H9 (cell line): ENCODE data around the gene NOX1. TPM values are rescaled to one million over a fixed set of nuclear protein-coding genes. Genes with fewer than 3 reads are reported as not detected.

Experiments used
- DNase-seq: peaks from one replicate; pipeline ENCODE4 v3.0.0-alpha.2; 2017
- H2AFZ ChIP-seq: one replicate; pipeline ENCODE4 v1.6.1; 2013; ENCODE audit warnings: mild to moderate bottlenecking, low read length, control low read depth, moderate library complexity
- H2AK5ac ChIP-seq: 2 replicates; pipeline ENCODE4 v1.6.1; 2013; ENCODE audit warnings: low read length, control low read depth, mixed read lengths; ENCODE audit not compliant: insufficient read length
- H2BK120ac ChIP-seq: one replicate; pipeline ENCODE4 v1.6.1; 2013; ENCODE audit warnings: low read depth, mild to moderate bottlenecking, low read length, control low read depth, inconsistent platforms; ENCODE audit not compliant: poor library complexity, severe bottlenecking
- H2BK12ac ChIP-seq: 2 replicates; pipeline ENCODE4 v1.6.1; 2013; ENCODE audit warnings: low read length, control low read depth, mixed read lengths, low read depth; ENCODE audit not compliant: insufficient read length
- H2BK15ac ChIP-seq: 2 replicates; pipeline ENCODE4 v1.6.1; 2013; ENCODE audit warnings: low read depth, low read length, control low read depth
- H2BK20ac ChIP-seq: one replicate; pipeline ENCODE4 v1.6.1; 2013; ENCODE audit warnings: low read depth, mild to moderate bottlenecking, low read length, control low read depth, inconsistent platforms; ENCODE audit not compliant: poor library complexity, severe bottlenecking
- H2BK5ac ChIP-seq: 2 replicates; pipeline ENCODE4 v1.6.1; 2013; ENCODE audit warnings: low read length, control low read depth, mixed read lengths; ENCODE audit not compliant: insufficient read length
- H3K14ac ChIP-seq: 2 replicates; pipeline ENCODE4 v1.6.1; 2013; ENCODE audit warnings: low read length, control low read depth; ENCODE audit not compliant: insufficient read depth
- H3K18ac ChIP-seq: 2 replicates; pipeline ENCODE4 v1.6.1; 2013; ENCODE audit warnings: low read depth, mild to moderate bottlenecking, mixed read lengths, low read length, control low read depth; ENCODE audit not compliant: insufficient read length
- H3K23ac ChIP-seq: 2 replicates; pipeline ENCODE4 v1.6.1; 2013; ENCODE audit warnings: low read length, control low read depth, mixed read lengths, low read depth; ENCODE audit not compliant: insufficient read length
- H3K23me2 ChIP-seq: 2 replicates; pipeline ENCODE4 v1.6.1; 2013; ENCODE audit warnings: low read depth, mild to moderate bottlenecking, mixed read lengths, low read length, control low read depth; ENCODE audit not compliant: insufficient read length, poor library complexity, severe bottlenecking
- H3K27ac ChIP-seq: 2 replicates; pipeline ENCODE4 v1.5.1; 2013; ENCODE audit warnings: low read length, control low read depth, mixed read lengths, low read depth; ENCODE audit not compliant: insufficient read length
- H3K27me3 ChIP-seq: 2 replicates; pipeline ENCODE4 v1.6.1; 2013; ENCODE audit warnings: low read length, control low read depth, inconsistent platforms; ENCODE audit not compliant: insufficient read depth
- H3K4ac ChIP-seq: 2 replicates; pipeline ENCODE4 v1.6.1; 2013; ENCODE audit warnings: low read depth, mild to moderate bottlenecking, control low read depth, inconsistent platforms, low read length, moderate library complexity
- H3K4me1 ChIP-seq: 2 replicates; pipeline ENCODE4 v1.6.1; 2013; ENCODE audit warnings: low read length, control low read depth, inconsistent platforms; ENCODE audit not compliant: insufficient read depth
- H3K4me2 ChIP-seq: 2 replicates; pipeline ENCODE4 v1.6.1; 2013; ENCODE audit warnings: low read length, control low read depth, mixed read lengths; ENCODE audit not compliant: insufficient read length, insufficient read depth
- H3K56ac ChIP-seq: 2 replicates; pipeline ENCODE4 v1.6.1; 2013; ENCODE audit warnings: low read depth, mild to moderate bottlenecking, mixed read lengths, low read length, control low read depth; ENCODE audit not compliant: insufficient read length
- H3K79me1 ChIP-seq: 2 replicates; pipeline ENCODE4 v1.6.1; 2013; ENCODE audit warnings: low read depth, mild to moderate bottlenecking, moderate library complexity, low read length, control low read depth, inconsistent platforms; ENCODE audit not compliant: insufficient read depth, poor library complexity, severe bottlenecking
- H3K79me2 ChIP-seq: 2 replicates; pipeline ENCODE4 v1.6.1; 2013; ENCODE audit warnings: low read length, control low read depth, inconsistent platforms; ENCODE audit not compliant: insufficient read depth
- H3K9ac ChIP-seq: 2 replicates; pipeline ENCODE4 v1.6.1; 2013; ENCODE audit warnings: low read length, control low read depth, mixed read lengths; ENCODE audit not compliant: insufficient read length; ENCODE audit errors: extremely low read depth
- H3K9me3 ChIP-seq: one replicate; pipeline ENCODE4 v1.6.1; 2013; ENCODE audit warnings: low read depth, low read length, inconsistent platforms; ENCODE audit not compliant: control insufficient read depth
- H3T11ph ChIP-seq: one replicate; pipeline ENCODE4 v1.6.1; 2013; ENCODE audit warnings: mild to moderate bottlenecking, low read length, control low read depth, inconsistent platforms
- H4K20me1 ChIP-seq: one replicate; pipeline ENCODE4 v1.6.1; 2013; ENCODE audit not compliant: control insufficient read depth, insufficient read length, insufficient read depth
- H4K5ac ChIP-seq: 2 replicates; pipeline ENCODE4 v1.6.1; 2013; ENCODE audit warnings: low read depth, mild to moderate bottlenecking, mixed read lengths, low read length, control low read depth; ENCODE audit not compliant: insufficient read length
- H4K8ac ChIP-seq: replicated peaks from 2 replicates; pipeline ENCODE4 v1.6.1; 2013; ENCODE audit warnings: low read length, control low read depth, mixed read lengths, low read depth; ENCODE audit not compliant: insufficient read length
- H4K91ac ChIP-seq: 2 replicates; pipeline ENCODE4 v1.6.1; 2013; ENCODE audit warnings: low read depth, mild to moderate bottlenecking, moderate library complexity, mixed read lengths, low read length, control low read depth; ENCODE audit not compliant: insufficient read length
- H3K27ac Mint-ChIP-seq, 3 experiments: 2 replicates in 2 of 3; 3 replicates in 1 of 3; pipeline ENCODE4 v1.8.0; 2020 to 2021; ENCODE audit warnings: mixed read lengths in 3 of 3, mild to moderate bottlenecking in 1 of 3, moderate library complexity in 1 of 3
- H3K27me3 Mint-ChIP-seq: 2 replicates; pipeline ENCODE4 v1.8.0; 2021; ENCODE audit warnings: low read depth, mild to moderate bottlenecking, moderate library complexity, mixed read lengths
- H3K36me3 Mint-ChIP-seq, 3 experiments: 2 replicates in 2 of 3; 3 replicates in 1 of 3; pipeline ENCODE4 v1.8.0; 2020 to 2021; ENCODE audit warnings: low read depth in 3 of 3, mixed read lengths in 3 of 3; ENCODE audit not compliant: insufficient read depth in 1 of 3
- H3K4me1 Mint-ChIP-seq, 2 experiments: 2 replicates each; pipeline ENCODE4 v1.8.0; 2020; ENCODE audit warnings: mixed read lengths in 2 of 2
- H3K4me3 Mint-ChIP-seq, 2 experiments: 2 replicates in 1 of 2; 3 replicates in 1 of 2; pipeline ENCODE4 v1.8.0; 2020 to 2021; ENCODE audit warnings: mild to moderate bottlenecking in 2 of 2, mixed read lengths in 2 of 2, moderate library complexity in 1 of 2
- H3K9me3 Mint-ChIP-seq, 2 experiments: 2 replicates in 1 of 2; 3 replicates in 1 of 2; pipeline ENCODE4 v1.8.0; 2020; ENCODE audit warnings: mild to moderate bottlenecking in 2 of 2, mixed read lengths in 2 of 2, moderate library complexity in 1 of 2
- CTCF ChIP-seq: fragments of 200-600 bp; sonication (generic); conservative IDR thresholded peaks from 3 replicates; pipeline ENCODE4 v1.8.0; 2021; ENCODE audit warnings: antibody characterized with exemption, mild to moderate bottlenecking
- WGBS: extraction: QIAGEN DNeasy Blood & Tissue Kit; methylation state at CpG from one replicate; pipeline ENCODE4 v1.1.7; 2013; ENCODE audit warnings: missing lambda C conversion rate, low lambda C conversion rate, mixed read lengths; ENCODE audit not compliant: insufficient read length; ENCODE audit errors: extremely low coverage; 5-methylcytosine and 5-hydroxymethylcytosine counted together
- total RNA-seq: library from RNA; stranded (reverse); gene quantifications from 2 replicates; pipeline ENCODE4 v1.2.1, GENCODE V29; 2021

The NOX1 gene
- total RNA-seq, 1 experiment from 2014 or later, result not detected

- Mint-ChIP-seq H3K4me3 (no peak overlapping the region), H3K36me3 (no peaks in the 10 kb centered on the region; a peak in 1 of 7 replicates), H3K27me3 (peaks cover 2% of the 10 kb centered on the region; the same call in 1 of the 2 replicates), H3K9me3 (peaks cover 53 to 57% of the 10 kb centered on the region in 2 experiments), H3K27ac (no peak overlapping the region), H3K4me1 (peaks cover 3% of the 10 kb centered on the region in 2 experiments)
- no peak overlapping the region for H2BK5ac ChIP-seq
- H3K9ac ChIP-seq, result no peak overlapping the region
- no peaks in the 10 kb centered on the region for H3K27me3 ChIP-seq
- DNase-seq, result no peak
- H2AK5ac ChIP-seq, result no peak overlapping the region
- H3K4ac ChIP-seq, result no peak overlapping the region
- no peak overlapping the region for H2BK12ac ChIP-seq
- no peaks in the 10 kb centered on the region for H3K23me2 ChIP-seq
- H3K14ac ChIP-seq, result no peak overlapping the region
- H4K8ac ChIP-seq, result no peak overlapping the region
- H4K91ac ChIP-seq, result no peak overlapping the region
- no peak overlapping the region for H2AFZ ChIP-seq
- no peaks in the 10 kb centered on the region for H3K79me2 ChIP-seq
- TF ChIP-seq CTCF, result no peak
- no peak overlapping the region for H2BK120ac ChIP-seq
- WGBS, result 100% methylated on average over 2 of the region's 5 CpGs
- peaks cover 34% of the 10 kb centered on the region for H3K9me3 ChIP-seq
- H3K18ac ChIP-seq, result no peak overlapping the region
- H4K5ac ChIP-seq, result no peak overlapping the region
- no peaks in the 10 kb centered on the region for H3K4me1 ChIP-seq
- H3K56ac ChIP-seq, result no peak overlapping the region
- no peaks in the 10 kb centered on the region for H3K79me1 ChIP-seq
- H3K27ac ChIP-seq, result no peak overlapping the region
- no peak overlapping the region for H3K4me2 ChIP-seq
- no peak overlapping the region for H2BK15ac ChIP-seq
- no peak overlapping the region for H3T11ph ChIP-seq
- no peak overlapping the region for H3K23ac ChIP-seq
- no peaks in the 10 kb centered on the region for H4K20me1 ChIP-seq
- no peak overlapping the region for H2BK20ac ChIP-seq
These were observed 3.6 kb downstream of the NOX1 start for GRCh38 chrX:100870527-100870926.
